ENCODE data around the gene AUTS2.

Gene AUTS2

GRCh38 chr7:69892790-69893189 lies 294.5 kb downstream of the AUTS2 start:
- Histone ChIP-seq H3K27me3 (ENCODE audit: insufficient read depth, low read length) (no peaks in the 10 kb centered on the region), H3K4me2 (ENCODE audit: low read length) (no peak overlapping the region; the same call in 1 of the 2 replicates), H3K9me2 (ENCODE audit: low read depth, low read length) (no peaks in the 10 kb centered on the region), H3K4me1 (ENCODE audit: insufficient read depth, low read length, severe bottlenecking) (peaks cover 97% of the 10 kb centered on the region), H3K9ac (ENCODE audit: low read length) (0 out of 2 replicates have a peak overlapping the region, but pooled peaks have one; percentile 2), H3K9me3 (ENCODE audit: low read length) (no peaks in the 10 kb centered on the region), H3K79me2 (ENCODE audit: insufficient read depth, low read length) (peaks cover 86% of the 10 kb centered on the region), H3K4me3 (ENCODE audit: low read depth, low read length, poor library complexity, severe bottlenecking) (no peak overlapping the region), H2AFZ (ENCODE audit: low read length) (no peak overlapping the region), H3K36me3 (ENCODE audit: insufficient read depth, low read length) (peaks cover 7% of the 10 kb centered on the region; the same call in 1 of the 2 replicates), H3K27ac (ENCODE audit: low read depth, low read length, poor library complexity, severe bottlenecking) (peak overlapping the region; percentile 73), H4K20me1 (ENCODE audit: insufficient read depth, low read length) (no peaks in the 10 kb centered on the region), H3F3A (ENCODE audit: insufficient read depth, low read length) (peaks cover 4% of the 10 kb centered on the region)
- TF ChIP-seq EZH2 (IDR thresholded peaks at IDR 0.05; ENCODE audit: borderline replicate concordance, low read length) (no peak), CTCF (IDR thresholded peaks at IDR 0.05; ENCODE audit: low read length) (peak; percentile 59)

- TF ChIP-seq CTCF (IDR thresholded peaks at IDR 0.05; ENCODE audit: low read length): peak; percentile 78
- TF ChIP-seq EZH2 (IDR thresholded peaks at IDR 0.05; ENCODE audit: borderline replicate concordance, low read length): no peak
- Histone ChIP-seq H3K27ac (ENCODE audit: low read depth, low read length, poor library complexity, severe bottlenecking) (peak overlapping the region; percentile 73), H3K4me3 (ENCODE audit: low read depth, low read length, poor library complexity, severe bottlenecking) (no peak overlapping the region), H3K9ac (ENCODE audit: low read length) (no peak overlapping the region; the same call in 1 of the 2 replicates), H3K4me2 (ENCODE audit: low read length) (peak overlapping the region; percentile 0; the same call in 1 of the 2 replicates), H3F3A (ENCODE audit: insufficient read depth, low read length) (peaks cover 4% of the 10 kb centered on the region), H3K4me1 (ENCODE audit: insufficient read depth, low read length, severe bottlenecking) (peaks cover 98% of the 10 kb centered on the region), H4K20me1 (ENCODE audit: insufficient read depth, low read length) (no peaks in the 10 kb centered on the region), H3K36me3 (ENCODE audit: insufficient read depth, low read length) (peaks cover 7% of the 10 kb centered on the region; the same call in 1 of the 2 replicates), H2AFZ (ENCODE audit: low read length) (no peak overlapping the region), H3K9me2 (ENCODE audit: low read depth, low read length) (no peaks in the 10 kb centered on the region), H3K79me2 (ENCODE audit: insufficient read depth, low read length) (peaks cover 91% of the 10 kb centered on the region), H3K9me3 (ENCODE audit: low read length) (no peaks in the 10 kb centered on the region), H3K27me3 (ENCODE audit: insufficient read depth, low read length) (no peaks in the 10 kb centered on the region)
These were observed 295.6 kb downstream of the AUTS2 start for GRCh38 chr7:69893906-69894305.

- no peak for TF ChIP-seq EZH2 (IDR thresholded peaks at IDR 0.05; ENCODE audit: borderline replicate concordance, low read length)
- no peak for TF ChIP-seq CTCF (IDR thresholded peaks at IDR 0.05; ENCODE audit: low read length)
- Histone ChIP-seq H3K27ac (ENCODE audit: low read depth, low read length, poor library complexity, severe bottlenecking) (peak overlapping the region; percentile 80), H3K79me2 (ENCODE audit: insufficient read depth, low read length) (peaks cover 89% of the 10 kb centered on the region), H2AFZ (ENCODE audit: low read length) (no peak overlapping the region), H3K27me3 (ENCODE audit: insufficient read depth, low read length) (no peaks in the 10 kb centered on the region), H3F3A (ENCODE audit: insufficient read depth, low read length) (peaks cover 4% of the 10 kb centered on the region), H3K4me2 (ENCODE audit: low read length) (no peak overlapping the region), H3K9me3 (ENCODE audit: low read length) (no peaks in the 10 kb centered on the region), H3K9me2 (ENCODE audit: low read depth, low read length) (no peaks in the 10 kb centered on the region), H3K4me1 (ENCODE audit: insufficient read depth, low read length, severe bottlenecking) (peaks cover 89% of the 10 kb centered on the region), H3K4me3 (ENCODE audit: low read depth, low read length, poor library complexity, severe bottlenecking) (no peak overlapping the region), H4K20me1 (ENCODE audit: insufficient read depth, low read length) (no peaks in the 10 kb centered on the region), H3K36me3 (ENCODE audit: insufficient read depth, low read length) (peaks cover 22% of the 10 kb centered on the region), H3K9ac (ENCODE audit: low read length) (no peak overlapping the region)
These were observed 297.2 kb downstream of the AUTS2 start for GRCh38 chr7:69895446-69895845.

Data from OCI-LY1 (cell line).